Liver (tissue), 9 donors: ENCODE results near the gene RADIL. TPM values are rescaled to one million over a fixed set of nuclear protein-coding genes. Genes with fewer than 3 reads are reported as not detected.

ENCODE experiments used
- DNase-seq: peaks from one replicate; pipeline ENCODE4 v3.0.0-alpha.2; 2017; ENCODE audit warnings: low spot score
- H3K27ac ChIP-seq, 2 donors: one replicate each; pipeline ENCODE4 v1.7.0; 2013; ENCODE audit warnings: inconsistent platforms in 2 of 2, low read length in 2 of 2, control low read depth in 1 of 2, low read depth in 1 of 2, mild to moderate bottlenecking in 1 of 2
- H3K27me3 ChIP-seq, 4 donors: one replicate each; pipeline versions ENCODE4 v1.6.1 to v1.7.0; 2013; ENCODE audit warnings: low read length in 3 of 4, inconsistent platforms in 1 of 4, mild to moderate bottlenecking in 1 of 4, moderate library complexity in 1 of 4; ENCODE audit not compliant: control insufficient read depth in 4 of 4, insufficient read depth in 4 of 4
- H3K36me3 ChIP-seq, 4 donors: one replicate each; pipeline versions ENCODE4 v1.6.1 to v1.7.0; 2013; ENCODE audit warnings: low read length in 3 of 4, mild to moderate bottlenecking in 3 of 4, low read depth in 1 of 4, moderate library complexity in 1 of 4; ENCODE audit not compliant: control insufficient read depth in 4 of 4, insufficient read depth in 3 of 4
- H3K4me1 ChIP-seq, 4 donors: one replicate each; pipeline versions ENCODE4 v1.6.1 to v1.7.0; 2013; ENCODE audit warnings: low read length in 3 of 4, mild to moderate bottlenecking in 3 of 4, moderate library complexity in 1 of 4; ENCODE audit not compliant: control insufficient read depth in 4 of 4, insufficient read depth in 4 of 4
- H3K4me3 ChIP-seq, 3 donors: one replicate each; pipeline versions ENCODE4 v1.6.1 to v1.7.0; 2013; ENCODE audit warnings: low read length in 3 of 3, control low read depth in 1 of 3, low read depth in 1 of 3, mild to moderate bottlenecking in 1 of 3
- H3K9ac ChIP-seq, 2 donors: one replicate each; pipeline ENCODE4 v1.7.0; 2013; ENCODE audit warnings: low read length in 2 of 2, mild to moderate bottlenecking in 2 of 2, moderate library complexity in 2 of 2, control low read depth in 1 of 2, low read depth in 1 of 2
- H3K9me3 ChIP-seq, 4 donors: one replicate each; pipeline versions ENCODE4 v1.6.1 to v1.7.0; 2013; ENCODE audit warnings: low read length in 3 of 4; ENCODE audit not compliant: control insufficient read depth in 4 of 4
- CTCF ChIP-seq: fragments of 150-350 bp; IDR thresholded peaks from 2 replicates; pipeline ENCODE4 v1.5.1; 2017; ENCODE audit warnings: improper control_type of control experiment, low read depth, low read length; ENCODE audit not compliant: missing input control
- EGR1 ChIP-seq, 2 donors: IDR thresholded peaks; 2 replicates each; pipeline ENCODE4 v1.6.1; 2016 to 2018; ENCODE audit warnings: antibody characterized with exemption in 2 of 2, low read depth in 2 of 2
- FOXA1 ChIP-seq: IDR thresholded peaks from 2 replicates; pipeline ENCODE4 v1.6.1; 2016; ENCODE audit warnings: antibody characterized with exemption
- FOXA2 ChIP-seq: IDR thresholded peaks from 2 replicates; pipeline ENCODE4 v1.6.1; 2016; ENCODE audit warnings: antibody characterized with exemption
- GABPA ChIP-seq, 2 donors: IDR thresholded peaks in 1 of 2; conservative IDR thresholded peaks in 1 of 2; 2 replicates each; pipeline ENCODE4 v1.6.1; 2016; ENCODE audit warnings: antibody characterized with exemption in 2 of 2, mild to moderate bottlenecking in 1 of 2, moderate library complexity in 1 of 2
- HNF4A ChIP-seq, 2 donors: conservative IDR thresholded peaks; 2 replicates each; pipeline ENCODE4 v1.6.1; 2016; ENCODE audit warnings: antibody characterized with exemption in 2 of 2, mild to moderate bottlenecking in 2 of 2
- HNF4G ChIP-seq: IDR thresholded peaks from 2 replicates; pipeline ENCODE4 v1.6.1; 2016; ENCODE audit warnings: antibody characterized with exemption
- JUND ChIP-seq, 2 donors: IDR thresholded peaks; 2 replicates each; pipeline ENCODE4 v1.6.1; 2016; ENCODE audit warnings: antibody characterized with exemption in 2 of 2
- NR2F2 ChIP-seq: IDR thresholded peaks from 2 replicates; pipeline ENCODE4 v1.6.1; 2016; ENCODE audit warnings: antibody characterized with exemption
- RAD21 ChIP-seq, 2 donors: IDR thresholded peaks; 2 replicates each; pipeline ENCODE4 v1.6.1; 2016; ENCODE audit warnings: antibody characterized with exemption in 2 of 2, mild to moderate bottlenecking in 2 of 2
- RXRA ChIP-seq, 2 donors: IDR thresholded peaks; 2 replicates each; pipeline ENCODE4 v1.6.1; 2017 to 2018; ENCODE audit warnings: antibody characterized with exemption in 2 of 2, mild to moderate bottlenecking in 1 of 2
- SP1 ChIP-seq: IDR thresholded peaks from 2 replicates; pipeline ENCODE4 v1.6.1; 2018; ENCODE audit warnings: antibody characterized with exemption, mild to moderate bottlenecking
- TAF1 ChIP-seq: conservative IDR thresholded peaks from 2 replicates; pipeline ENCODE4 v1.6.1; 2016; ENCODE audit warnings: antibody characterized with exemption, mild to moderate bottlenecking
- YY1 ChIP-seq: IDR thresholded peaks from 2 replicates; pipeline ENCODE4 v1.6.1; 2016; ENCODE audit warnings: antibody characterized with exemption, mild to moderate bottlenecking
- ZBTB33 ChIP-seq: IDR thresholded peaks from 2 replicates; pipeline ENCODE4 v1.6.1; 2016; ENCODE audit warnings: antibody characterized with exemption
- WGBS: extraction: QIAGEN DNeasy Blood & Tissue Kit; methylation state at CpG from one replicate; pipeline ENCODE4 v1.1.7; 2013; 5-methylcytosine and 5-hydroxymethylcytosine counted together
- polyA plus RNA-seq, 2 donors: library from polyadenylated mRNA; stranded (reverse) in 1 of 2; unstranded in 1 of 2; fragments of 200-250 nt in 1 of 2; fragments of >200 nt in 1 of 2; fragmentation: Nextera tagmentation in 1 of 2; extraction: Ambion mirVana in 1 of 2; gene quantifications; one replicate each; pipeline versions ENCODE4 v1.2.1 to v1.2.3, GENCODE V29; 2013 to 2015
- total RNA-seq, 2 donors: library from RNA; depleted of rRNA; stranded (reverse); fragments of >200 nt; gene quantifications; one replicate each; pipeline ENCODE4 v1.2.3, GENCODE V29; 2014
- TF ChIP-seq, protein P1 (sequence below): IDR thresholded peaks from 2 replicates; pipeline ENCODE4 v1.6.1; 2016; ENCODE audit warnings: antibody characterized with exemption, mild to moderate bottlenecking
- TF ChIP-seq, protein P2 (sequence below): IDR thresholded peaks from 2 replicates; pipeline ENCODE4 v1.6.1; 2016; ENCODE audit warnings: antibody characterized with exemption
- TF ChIP-seq, protein P3 (sequence below): IDR thresholded peaks from 2 replicates; pipeline ENCODE4 v1.6.1; 2016; ENCODE audit warnings: antibody characterized with exemption
- donor health status: healthy.
- donor health status: healthy.
- donor health status: healthy.
- donor health status: healthy.
- donor health status: healthy.

RADIL gene
- total and polyA plus RNA-seq, 4 donors = 0.14 to 0.25 (median 0.21) TPM; not detected in 1

GRCh38 chr7:4831723-4832495, 51.6 kb downstream of the RADIL start:
- Histone ChIP-seq H3K9ac (no peak overlapping the region), H3K36me3 (no peaks in the 10 kb centered on the region), H3K27me3 (no peaks in the 10 kb centered on the region), H3K27ac (no peak overlapping the region), H3K9me3 (no peaks in the 10 kb centered on the region), H3K4me1 (no peaks in the 10 kb centered on the region), H3K4me3 (no peak overlapping the region)
- TF ChIP-seq HNF4A (conservative IDR thresholded peaks at IDR 0.05) (no peak), TAF1 (no peak), EGR1 (IDR thresholded peaks at IDR 0.05; ENCODE audit: low read depth in 2 of 2) (no peak), JUND (IDR thresholded peaks at IDR 0.05) (no peak)
- TF ChIP-seq, protein P1, sequence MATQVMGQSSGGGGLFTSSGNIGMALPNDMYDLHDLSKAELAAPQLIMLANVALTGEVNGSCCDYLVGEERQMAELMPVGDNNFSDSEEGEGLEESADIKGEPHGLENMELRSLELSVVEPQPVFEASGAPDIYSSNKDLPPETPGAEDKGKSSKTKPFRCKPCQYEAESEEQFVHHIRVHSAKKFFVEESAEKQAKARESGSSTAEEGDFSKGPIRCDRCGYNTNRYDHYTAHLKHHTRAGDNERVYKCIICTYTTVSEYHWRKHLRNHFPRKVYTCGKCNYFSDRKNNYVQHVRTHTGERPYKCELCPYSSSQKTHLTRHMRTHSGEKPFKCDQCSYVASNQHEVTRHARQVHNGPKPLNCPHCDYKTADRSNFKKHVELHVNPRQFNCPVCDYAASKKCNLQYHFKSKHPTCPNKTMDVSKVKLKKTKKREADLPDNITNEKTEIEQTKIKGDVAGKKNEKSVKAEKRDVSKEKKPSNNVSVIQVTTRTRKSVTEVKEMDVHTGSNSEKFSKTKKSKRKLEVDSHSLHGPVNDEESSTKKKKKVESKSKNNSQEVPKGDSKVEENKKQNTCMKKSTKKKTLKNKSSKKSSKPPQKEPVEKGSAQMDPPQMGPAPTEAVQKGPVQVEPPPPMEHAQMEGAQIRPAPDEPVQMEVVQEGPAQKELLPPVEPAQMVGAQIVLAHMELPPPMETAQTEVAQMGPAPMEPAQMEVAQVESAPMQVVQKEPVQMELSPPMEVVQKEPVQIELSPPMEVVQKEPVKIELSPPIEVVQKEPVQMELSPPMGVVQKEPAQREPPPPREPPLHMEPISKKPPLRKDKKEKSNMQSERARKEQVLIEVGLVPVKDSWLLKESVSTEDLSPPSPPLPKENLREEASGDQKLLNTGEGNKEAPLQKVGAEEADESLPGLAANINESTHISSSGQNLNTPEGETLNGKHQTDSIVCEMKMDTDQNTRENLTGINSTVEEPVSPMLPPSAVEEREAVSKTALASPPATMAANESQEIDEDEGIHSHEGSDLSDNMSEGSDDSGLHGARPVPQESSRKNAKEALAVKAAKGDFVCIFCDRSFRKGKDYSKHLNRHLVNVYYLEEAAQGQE = no peak
- no peak for DNase-seq
- WGBS = 83% methylated on average over 17 of the region's 17 CpGs

GRCh38 chr7:4830176-4830575, 53.3 kb downstream of the RADIL start:
- no peak overlapping the region for H3K27ac ChIP-seq
- no peak overlapping the region for H3K4me3 ChIP-seq
- no peak for TF ChIP-seq RXRA (IDR thresholded peaks at IDR 0.05)
- TF ChIP-seq HNF4A (conservative IDR thresholded peaks at IDR 0.05) = no peak
- TF ChIP-seq, protein P2, sequence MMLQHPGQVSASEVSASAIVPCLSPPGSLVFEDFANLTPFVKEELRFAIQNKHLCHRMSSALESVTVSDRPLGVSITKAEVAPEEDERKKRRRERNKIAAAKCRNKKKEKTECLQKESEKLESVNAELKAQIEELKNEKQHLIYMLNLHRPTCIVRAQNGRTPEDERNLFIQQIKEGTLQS = no peak
- TF ChIP-seq HNF4G = no peak
- no peak for TF ChIP-seq FOXA1
- TF ChIP-seq RAD21 (IDR thresholded peaks at IDR 0.05) = peak; percentile 72 to 86
- TF ChIP-seq FOXA2 = no peak
- no peak for TF ChIP-seq NR2F2
- TF ChIP-seq JUND (IDR thresholded peaks at IDR 0.05) = no peak
- TF ChIP-seq CTCF = peak; percentile 83
- TF ChIP-seq TAF1 = no peak
- no peak for TF ChIP-seq GABPA (IDR thresholded peaks at IDR 0.05 in 1 of 2, conservative IDR thresholded peaks at IDR 0.05 in 1 of 2)
- TF ChIP-seq, protein P3, sequence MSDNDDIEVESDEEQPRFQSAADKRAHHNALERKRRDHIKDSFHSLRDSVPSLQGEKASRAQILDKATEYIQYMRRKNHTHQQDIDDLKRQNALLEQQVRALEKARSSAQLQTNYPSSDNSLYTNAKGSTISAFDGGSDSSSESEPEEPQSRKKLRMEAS = no peak
- TF ChIP-seq, protein P1 = no peak
- TF ChIP-seq ZBTB33 = no peak
- no peak for TF ChIP-seq SP1
- no peak for TF ChIP-seq YY1
- 47% methylated on average over 14 of the region's 14 CpGs for WGBS
- H3K36me3 ChIP-seq = no peaks in the 10 kb centered on the region
- H3K4me1 ChIP-seq = no peaks in the 10 kb centered on the region
- H3K27me3 ChIP-seq = no peaks in the 10 kb centered on the region
- DNase-seq = peak; percentile 70
- no peaks in the 10 kb centered on the region for H3K9me3 ChIP-seq
- no peak overlapping the region for H3K9ac ChIP-seq
